HG03575 (cell line): Measurements from ENCODE around the gene CYB561D2.
A peak's percentile ranks its signal among the peaks of the same experiment; 100 is the strongest.

Source experiments
- ATAC-seq: cut with Tn5 transposase; IDR thresholded peaks from one replicate; pipeline ENCODE4 v1.9.1; 2021; ENCODE audit not compliant: unreplicated experiment, insufficient number of reproducible peaks, low FRiP score; ENCODE audit errors: extremely low read depth

CYB561D2 gene

GRCh38 chr3:50322386-50323091, 28.1 kb upstream of the CYB561D2 start, which contains the start of gene HYAL2:
TSS of gene HYAL2 (minus strand) at chr3:50322745. CDS start at chr3:50320489, 2,256 bp downstream.
- no peak for ATAC-seq

GRCh38 chr3:50323092-50323600, 27.5 kb upstream of the CYB561D2 start:
- no peak for ATAC-seq

- ATAC-seq, result no peak
Measured at GRCh38 chr3:50323614-50324199, 27.0 kb upstream of the CYB561D2 start.

- no peak for ATAC-seq
Measured at GRCh38 chr3:50324351-50325112, 26.1 kb upstream of the CYB561D2 start.

GRCh38 chr3:50325113-50325480, 25.6 kb upstream of the CYB561D2 start:
- ATAC-seq, result no peak

GRCh38 chr3:50325497-50326181, 25.0 kb upstream of the CYB561D2 start:
- ATAC-seq, result no peak

GRCh38 chr3:50326182-50326541, 24.5 kb upstream of the CYB561D2 start:
- ATAC-seq, result no peak

GRCh38 chr3:50327129-50327528, 23.5 kb upstream of the CYB561D2 start:
- ATAC-seq, result no peak

GRCh38 chr3:50327943-50328691, 22.5 kb upstream of the CYB561D2 start, which contains the start of gene TUSC2:
TSS of gene TUSC2 (minus strand) at chr3:50328223. CDS start at chr3:50328099, 124 bp downstream.
- peak; percentile 38 for ATAC-seq

GRCh38 chr3:50330330-50330729, 20.3 kb upstream of the CYB561D2 start:
- ATAC-seq, result no peak

- no peak for ATAC-seq
Measured at GRCh38 chr3:50331364-50331907, 19.2 kb upstream of the CYB561D2 start.

- no peak for ATAC-seq
Measured at GRCh38 chr3:50333744-50334328, 16.8 kb upstream of the CYB561D2 start.

GRCh38 chr3:50334339-50335075, 16.2 kb upstream of the CYB561D2 start:
- no peak for ATAC-seq

- peak; percentile 13 for ATAC-seq
Measured at GRCh38 chr3:50336452-50337174, 14.0 kb upstream of the CYB561D2 start.

GRCh38 chr3:50337175-50337861, 13.3 kb upstream of the CYB561D2 start:
- ATAC-seq, result peak; percentile 33

- no peak for ATAC-seq
Measured at GRCh38 chr3:50338965-50339364, 11.7 kb upstream of the CYB561D2 start.
